Measurements from ENCODE around the gene DCP2. TPM values are rescaled to one million over a fixed set of nuclear protein-coding genes. Genes with fewer than 3 reads are reported as not detected.

The DCP2 gene
- total RNA-seq (2014; rRNA removed; shearing (Covaris generic)): 15.8 and 17.4 TPM in 2 replicates
- polyA plus RNA-seq (2016; fragmentation: Nextera tagmentation; extraction: Ambion mirVana): 8.1 and 13.5 TPM in 2 replicates

GRCh38 chr5:112976432-112977309 is at the start of gene DCP2:
Gene DCP2 (plus strand): TSS chr5:112976798. CDS start chr5:112976934, 136 bp downstream.
- TF ChIP-seq EZH2 (IDR thresholded peaks at IDR 0.05; ENCODE audit: insufficient read depth, poor library complexity, severe bottlenecking) (no peak), EZH2phosphoT487 (IDR thresholded peaks at IDR 0.05; ENCODE audit: insufficient read depth, low read depth) (no peak)
- H3K79me2 ChIP-seq (ENCODE audit: insufficient read depth): peaks cover 47% of the 10 kb centered on the region

DNA sequence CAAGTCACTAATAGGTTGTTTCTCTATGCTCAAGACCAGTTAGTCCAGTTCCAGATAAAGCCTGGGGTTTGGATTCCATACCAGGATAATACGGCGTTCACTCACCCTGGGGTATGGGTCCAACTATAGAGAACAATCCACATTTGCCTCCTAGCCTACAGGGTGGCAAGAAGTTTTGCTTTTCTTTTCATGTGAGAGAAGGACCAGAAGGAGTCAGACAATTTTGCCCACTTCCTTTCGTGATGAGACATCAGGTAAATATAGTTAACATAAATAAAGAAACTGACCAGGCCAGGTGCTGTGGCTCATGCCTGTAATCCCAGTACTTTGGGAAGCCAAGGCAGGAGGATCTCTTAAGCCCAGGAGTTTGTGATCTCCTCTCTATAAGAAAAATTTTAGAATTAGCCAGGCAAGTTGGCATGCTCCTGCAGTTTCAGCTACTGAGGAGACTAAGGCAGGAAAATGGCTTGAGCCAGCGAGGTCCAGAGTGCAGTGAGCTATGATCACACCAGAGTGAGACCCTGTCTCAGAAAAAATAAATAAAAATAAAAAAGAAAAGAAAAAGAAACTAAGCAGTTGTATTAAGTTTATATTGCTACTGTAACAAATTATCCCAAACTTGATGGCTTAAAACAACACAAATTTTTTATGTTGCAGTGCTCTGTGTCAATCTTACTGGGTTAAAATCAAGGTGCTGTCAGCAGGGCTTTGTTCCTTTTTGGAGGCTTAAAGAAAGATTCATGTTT is 47.1 kb upstream of the DCP2 start:
- TF ChIP-seq EZH2phosphoT487 (IDR thresholded peaks at IDR 0.05; ENCODE audit: insufficient read depth, low read depth): no peak
- no peak for TF ChIP-seq EZH2 (IDR thresholded peaks at IDR 0.05; ENCODE audit: insufficient read depth, poor library complexity, severe bottlenecking)
- H3K4me1 ChIP-seq (ENCODE audit: insufficient read depth): peaks cover 12% of the 10 kb centered on the region; the same call in 1 of the 2 replicates
- WGBS, 2 experiments (ENCODE audit: low coverage in 1 of 2, low lambda C conversion rate in 2 of 2, missing lambda C conversion rate in 2 of 2): 94 to 97% methylated on average over 4 of the region's 4 CpGs
- no peak for DNase-seq
- no peak overlapping the region for H3K4me3 ChIP-seq
- no peaks in the 10 kb centered on the region for H3K9me2 ChIP-seq (ENCODE audit: insufficient read depth)
- no peak overlapping the region for H3K27ac ChIP-seq
- no peaks in the 10 kb centered on the region for H3K9me3 ChIP-seq (ENCODE audit: low read depth)
- H3F3A ChIP-seq (ENCODE audit: insufficient read depth): peaks cover 17% of the 10 kb centered on the region; the same call in 1 of the 2 replicates
- no peak overlapping the region for H3K4me2 ChIP-seq (ENCODE audit: unreplicated experiment)
- no peaks in the 10 kb centered on the region for H3K79me2 ChIP-seq (ENCODE audit: insufficient read depth)
- no peaks in the 10 kb centered on the region for H4K20me1 ChIP-seq (ENCODE audit: insufficient read depth)
- no peaks in the 10 kb centered on the region for H3K27me3 ChIP-seq (replicated peaks; ENCODE audit: insufficient read depth)
- no peaks in the 10 kb centered on the region for H3K36me3 ChIP-seq (ENCODE audit: low read depth)
- in situ Hi-C loops (cut with MboI): no loop called here
- H3K9ac ChIP-seq: no peak overlapping the region
- no peak overlapping the region for H2AFZ ChIP-seq

More at GRCh38 chr5:112976432-112977309, at the start of gene DCP2:
- peaks cover 27% of the 10 kb centered on the region for H3K4me1 ChIP-seq (ENCODE audit: insufficient read depth)
- H3K4me3 ChIP-seq: peak within 1 kb of the TSS; percentile 98
- H3K9ac ChIP-seq: peak within 1 kb of the TSS; percentile 91
- H3K27me3 ChIP-seq (replicated peaks; ENCODE audit: insufficient read depth): no peaks in the 10 kb centered on the region
- H3K27ac ChIP-seq: peak within 1 kb of the TSS; percentile 73
- WGBS, 2 experiments (ENCODE audit: low coverage in 1 of 2, low lambda C conversion rate in 2 of 2, missing lambda C conversion rate in 2 of 2): 1% methylated on average over 50 to 75 of the region's 75 CpGs
- DNase-seq: peak; percentile 98
- in situ Hi-C loops (cut with MboI): no loop called here
- peak within 1 kb of the TSS; percentile 93 for H3K4me2 ChIP-seq (ENCODE audit: unreplicated experiment)
- no peaks in the 10 kb centered on the region for H3K9me3 ChIP-seq (ENCODE audit: low read depth)
- H2AFZ ChIP-seq: peak within 1 kb of the TSS; percentile 93
- H4K20me1 ChIP-seq (ENCODE audit: insufficient read depth): no peaks in the 10 kb centered on the region; the same call in 1 of the 2 replicates
- no peaks in the 10 kb centered on the region for H3K36me3 ChIP-seq (ENCODE audit: low read depth)
- H3K9me2 ChIP-seq (ENCODE audit: insufficient read depth): no peaks in the 10 kb centered on the region
- H3F3A ChIP-seq (ENCODE audit: insufficient read depth): peaks cover 14% of the 10 kb centered on the region

- Histone ChIP-seq H3K79me2 (ENCODE audit: insufficient read depth) (no peaks in the 10 kb centered on the region), H3K4me2 (ENCODE audit: unreplicated experiment) (no peak overlapping the region), H3K27me3 (replicated peaks; ENCODE audit: insufficient read depth) (no peaks in the 10 kb centered on the region), H3K4me3 (no peak overlapping the region), H2AFZ (no peak overlapping the region), H3K4me1 (ENCODE audit: insufficient read depth) (peaks cover 13% of the 10 kb centered on the region; the same call in 1 of the 2 replicates), H3F3A (ENCODE audit: insufficient read depth) (peaks cover 17% of the 10 kb centered on the region; the same call in 1 of the 2 replicates), H3K36me3 (ENCODE audit: low read depth) (no peaks in the 10 kb centered on the region), H3K27ac (no peak overlapping the region), H3K9ac (no peak overlapping the region), H4K20me1 (ENCODE audit: insufficient read depth) (no peaks in the 10 kb centered on the region), H3K9me2 (ENCODE audit: insufficient read depth) (no peaks in the 10 kb centered on the region), H3K9me3 (ENCODE audit: low read depth) (no peaks in the 10 kb centered on the region)
- no peak for DNase-seq
- WGBS, 2 experiments (ENCODE audit: low coverage in 1 of 2, low lambda C conversion rate in 2 of 2, missing lambda C conversion rate in 2 of 2): 100% methylated on average over 1 of the region's 1 CpG; no CpG with 5 or more reads in 1 of the 2 experiments
- TF ChIP-seq EZH2 (IDR thresholded peaks at IDR 0.05; ENCODE audit: insufficient read depth, poor library complexity, severe bottlenecking) (no peak), EZH2phosphoT487 (IDR thresholded peaks at IDR 0.05; ENCODE audit: insufficient read depth, low read depth) (no peak)
- in situ Hi-C loops (cut with MboI): no loop called here
These were observed 46.6 kb upstream of the DCP2 start for GRCh38 chr5:112930082-112930344.

DNA sequence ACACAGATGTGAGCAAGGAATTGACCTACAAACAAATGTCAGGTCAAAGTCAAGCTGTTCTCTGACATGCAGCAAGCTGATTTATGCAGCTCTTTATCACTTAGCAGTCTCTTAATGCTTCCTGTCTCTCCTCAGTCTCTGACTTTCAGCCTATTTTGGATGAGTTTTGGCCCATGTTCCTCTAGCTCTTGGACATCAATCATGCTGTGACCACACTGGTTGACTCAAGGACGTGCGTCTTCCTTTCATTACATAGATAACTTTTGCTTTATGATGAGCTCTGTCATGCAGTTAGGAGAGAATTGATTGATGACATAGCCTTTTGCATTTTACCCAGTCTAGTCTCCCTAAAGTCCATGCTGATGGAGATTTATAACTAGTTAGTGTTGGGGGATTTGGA is 45.1 kb upstream of the DCP2 start:
- WGBS, 2 experiments (ENCODE audit: low coverage in 1 of 2, low lambda C conversion rate in 2 of 2, missing lambda C conversion rate in 2 of 2): 70 to 77% methylated on average over 2 of the region's 2 CpGs
- Histone ChIP-seq H3K9me3 (ENCODE audit: low read depth) (no peaks in the 10 kb centered on the region), H3K4me2 (ENCODE audit: unreplicated experiment) (no peak overlapping the region), H3K4me1 (ENCODE audit: insufficient read depth) (peaks cover 13% of the 10 kb centered on the region; the same call in 1 of the 2 replicates), H3K9ac (no peak overlapping the region), H3K4me3 (no peak overlapping the region), H3K27ac (no peak overlapping the region), H3F3A (ENCODE audit: insufficient read depth) (peaks cover 17% of the 10 kb centered on the region; the same call in 1 of the 2 replicates), H3K79me2 (ENCODE audit: insufficient read depth) (no peaks in the 10 kb centered on the region), H3K36me3 (ENCODE audit: low read depth) (no peaks in the 10 kb centered on the region), H4K20me1 (ENCODE audit: insufficient read depth) (no peaks in the 10 kb centered on the region), H3K9me2 (ENCODE audit: insufficient read depth) (no peaks in the 10 kb centered on the region), H2AFZ (no peak overlapping the region), H3K27me3 (replicated peaks; ENCODE audit: insufficient read depth) (no peaks in the 10 kb centered on the region)
- TF ChIP-seq EZH2phosphoT487 (IDR thresholded peaks at IDR 0.05; ENCODE audit: insufficient read depth, low read depth) (no peak), EZH2 (IDR thresholded peaks at IDR 0.05; ENCODE audit: insufficient read depth, poor library complexity, severe bottlenecking) (no peak)
- in situ Hi-C loops (cut with MboI): no loop called here
- no peak for DNase-seq
